HG03342 (cell line): ENCODE measurements around the gene HPS1.
A peak's percentile ranks its signal among the peaks of the same experiment; 100 is the strongest.

Source experiments
- ATAC-seq: cut with Tn5 transposase; IDR thresholded peaks from one replicate; pipeline ENCODE4 v1.9.1; 2021; ENCODE audit warnings: mild to moderate bottlenecking, moderate library complexity; ENCODE audit not compliant: unreplicated experiment

The HPS1 gene

GRCh38 chr10:98415731-98416119 lies 31.0 kb downstream of the HPS1 start:
- no peak for ATAC-seq

- no peak for ATAC-seq
Measured at GRCh38 chr10:98414932-98415730, 31.6 kb downstream of the HPS1 start, which contains the start of gene PYROXD2. Gene PYROXD2, minus strand, starts transcription at chr10:98415182. Its CDS starts 47 bp downstream, at chr10:98415135.

- ATAC-seq: no peak
Measured at GRCh38 chr10:98414578-98414931, 32.2 kb downstream of the HPS1 start.

GRCh38 chr10:98411768-98412167 lies 35.0 kb downstream of the HPS1 start:
- no peak for ATAC-seq

- ATAC-seq: no peak
Measured at GRCh38 chr10:98411166-98411565, 35.6 kb downstream of the HPS1 start.

GRCh38 chr10:98410759-98411158 lies 36.0 kb downstream of the HPS1 start:
- ATAC-seq: no peak

- ATAC-seq: no peak
Measured at GRCh38 chr10:98410135-98410743, 36.5 kb downstream of the HPS1 start.

GRCh38 chr10:98408799-98409198 lies 37.9 kb downstream of the HPS1 start:
- ATAC-seq: no peak

GRCh38 chr10:98407744-98408241 lies 38.9 kb downstream of the HPS1 start:
- no peak for ATAC-seq

- ATAC-seq: no peak
Measured at GRCh38 chr10:98407017-98407743, 39.6 kb downstream of the HPS1 start.

GRCh38 chr10:98405422-98405821 lies 41.3 kb downstream of the HPS1 start:
- no peak for ATAC-seq

- ATAC-seq: peak; percentile 47
Measured at GRCh38 chr10:98404571-98405359, 42.0 kb downstream of the HPS1 start.

GRCh38 chr10:98403812-98404504 lies 42.8 kb downstream of the HPS1 start:
- no peak for ATAC-seq

GRCh38 chr10:98402931-98403718 lies 43.6 kb downstream of the HPS1 start:
- ATAC-seq: no peak

- no peak for ATAC-seq
Measured at GRCh38 chr10:98402478-98402877, 44.3 kb downstream of the HPS1 start.

GRCh38 chr10:98400482-98400881 lies 46.3 kb downstream of the HPS1 start:
- ATAC-seq: no peak

GRCh38 chr10:98399784-98400183 lies 47.0 kb downstream of the HPS1 start:
- ATAC-seq: no peak

GRCh38 chr10:98397089-98397600 lies 49.6 kb downstream of the HPS1 start:
- no peak for ATAC-seq
